ENCODE data around the gene ZNF283. TPM values are rescaled to one million over a fixed set of nuclear protein-coding genes. Genes with fewer than 3 reads are reported as not detected.

The ZNF283 gene
- total RNA-seq, 4 donors from 2014 or later, result 9.6 to 11.4 (median 10.5) TPM

- 40 to 42% methylated on average over 1 to 3 of the region's 19 CpGs for WGBS, 2 donors (ENCODE audit: low coverage in 1 of 2)
- ATAC-seq, result no peak
- TF ChIP-seq EP300 (IDR thresholded peaks at IDR 0.05) (no peak), POLR2AphosphoS5 (IDR thresholded peaks at IDR 0.05) (no peak)
- Histone ChIP-seq H3K27me3 (peaks cover 66% of the 10 kb centered on the region), H3K9me3 (no peaks in the 10 kb centered on the region), H3K4me1 (peaks cover 0 to 33% (median 13%) of the 10 kb centered on the region in 3 donors), H3K27ac (peak within 1 kb of the TSS in 2 of 4 donors; percentile 24 to 53), H3K36me3 (no peaks in the 10 kb centered on the region), H3K4me3 (peak within 1 kb of the TSS in 1 of 2 donors; percentile 24)
Measured at GRCh38 chr19:43780706-43781525, 46.2 kb upstream of the ZNF283 start, which contains the start of gene KCNN4. Gene KCNN4 (minus strand): TSS chr19:43780973. CDS start chr19:43780861, 112 bp downstream.

DNA sequence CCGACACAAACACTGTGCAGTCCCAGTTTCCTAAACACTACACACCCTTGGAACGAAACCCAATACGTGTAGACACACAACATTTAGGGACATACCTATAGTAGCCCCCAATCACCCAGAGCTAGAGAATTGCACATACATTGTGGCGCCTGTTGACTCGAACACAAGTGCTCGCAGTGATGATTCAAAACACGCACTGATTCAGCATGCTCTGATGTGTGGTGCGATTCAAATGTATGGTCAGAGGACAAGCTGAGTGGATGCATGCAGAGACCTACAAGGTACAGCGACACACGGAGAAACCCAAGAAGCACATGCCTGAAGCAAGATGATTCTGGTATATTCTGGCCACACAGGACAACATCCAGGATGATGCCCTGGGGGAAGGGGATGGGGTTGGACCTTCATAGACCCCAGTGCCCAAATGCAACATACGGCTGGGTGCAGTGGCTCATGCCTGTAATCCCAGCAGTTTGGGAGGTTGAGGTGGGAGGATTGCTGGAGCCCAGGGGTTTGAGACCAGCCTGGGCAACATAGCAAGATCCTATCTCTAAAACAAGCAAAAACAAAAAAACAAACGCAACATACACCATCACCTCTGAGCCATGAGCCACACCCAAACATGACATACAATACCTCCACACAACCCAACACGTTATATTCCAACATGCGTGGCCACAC lies 45.4 kb upstream of the ZNF283 start:
- Histone ChIP-seq H3K9me3 (no peaks in the 10 kb centered on the region), H3K4me1 (peaks cover 0 to 33% (median 13%) of the 10 kb centered on the region in 3 donors), H3K36me3 (no peaks in the 10 kb centered on the region), H3K4me3 (no peak overlapping the region), H3K27ac (no peak overlapping the region), H3K27me3 (peaks cover 59% of the 10 kb centered on the region)
- WGBS, 2 donors (ENCODE audit: low coverage in 1 of 2), result 87 to 90% methylated on average over 11 to 12 of the region's 14 CpGs
- TF ChIP-seq CTCF (IDR thresholded peaks at IDR 0.05) (no peak), EP300 (IDR thresholded peaks at IDR 0.05) (no peak), POLR2A (IDR thresholded peaks at IDR 0.05) (no peak)
- ATAC-seq, result no peak

DNA sequence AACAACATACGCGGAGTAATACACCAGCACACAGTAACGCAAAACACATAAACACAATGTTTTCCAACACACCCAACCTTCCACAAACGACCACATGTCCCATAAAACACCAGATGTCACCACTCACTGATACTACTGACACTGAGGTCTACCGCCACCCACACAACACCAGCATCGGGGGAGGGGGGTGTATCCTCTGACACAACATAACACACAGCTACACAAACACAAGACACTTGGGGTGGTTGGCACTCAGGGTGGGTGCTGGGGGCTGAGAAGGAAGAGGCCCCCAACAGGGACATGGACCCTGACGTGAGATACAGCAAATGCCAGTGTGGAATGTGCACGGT lies 44.8 kb upstream of the ZNF283 start:
- 50 to 53% methylated on average over 2 to 6 of the region's 8 CpGs for WGBS, 2 donors (ENCODE audit: low coverage in 1 of 2)
- H3K27me3 ChIP-seq, result peaks cover 57% of the 10 kb centered on the region
- peaks cover 0 to 33% (median 13%) of the 10 kb centered on the region in 3 donors for H3K4me1 ChIP-seq
- no peak overlapping the region for H3K4me3 ChIP-seq
- no peaks in the 10 kb centered on the region for H3K9me3 ChIP-seq
- H3K36me3 ChIP-seq, result no peaks in the 10 kb centered on the region
- no peak for ATAC-seq
- H3K27ac ChIP-seq, result no peak overlapping the region
- TF ChIP-seq POLR2AphosphoS5 (IDR thresholded peaks at IDR 0.05) (no peak), EP300 (IDR thresholded peaks at IDR 0.05) (no peak), CTCF (IDR thresholded peaks at IDR 0.05) (no peak), POLR2A (IDR thresholded peaks at IDR 0.05) (no peak)

GRCh38 chr19:43782689-43783231 lies 44.4 kb upstream of the ZNF283 start:
- H3K4me1 ChIP-seq, result peaks cover 0 to 29% (median 12%) of the 10 kb centered on the region in 3 donors
- H3K36me3 ChIP-seq, result no peaks in the 10 kb centered on the region
- no peak overlapping the region for H3K4me3 ChIP-seq
- no peaks in the 10 kb centered on the region for H3K9me3 ChIP-seq
- no peak for ATAC-seq
- H3K27me3 ChIP-seq, result peaks cover 57% of the 10 kb centered on the region
- no peak for TF ChIP-seq POLR2AphosphoS5 (IDR thresholded peaks at IDR 0.05)
- TF ChIP-seq EP300 (IDR thresholded peaks at IDR 0.05), result no peak
- TF ChIP-seq CTCF (IDR thresholded peaks at IDR 0.05), result no peak
- TF ChIP-seq POLR2A (IDR thresholded peaks at IDR 0.05), result no peak
- 80 to 83% methylated on average over 2 to 3 of the region's 24 CpGs for WGBS, 2 donors (ENCODE audit: low coverage in 1 of 2)
- no peak overlapping the region for H3K27ac ChIP-seq

DNA sequence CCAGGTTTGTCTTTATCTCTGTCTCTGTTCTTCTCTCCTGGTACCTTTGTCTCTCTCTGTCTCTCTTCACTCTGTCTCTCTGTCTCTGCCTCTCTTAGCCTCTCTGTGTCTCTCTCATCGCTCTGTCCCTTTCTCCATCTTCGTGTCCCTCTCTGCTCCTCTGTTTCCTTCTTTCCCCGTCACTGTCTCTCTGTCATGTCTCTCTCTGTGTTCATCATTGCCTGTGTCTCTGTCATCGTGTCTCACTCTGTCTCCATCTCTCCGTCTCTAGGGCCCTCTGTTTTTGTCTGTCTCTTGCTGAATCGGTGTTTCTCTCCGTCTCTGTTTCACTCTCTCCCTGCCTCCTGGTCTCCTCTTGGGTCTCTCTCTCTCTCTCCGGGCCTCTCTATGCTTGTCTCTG lies 43.5 kb upstream of the ZNF283 start:
- Histone ChIP-seq H3K27ac (no peak overlapping the region), H3K27me3 (peaks cover 56% of the 10 kb centered on the region), H3K4me3 (no peak overlapping the region), H3K9me3 (no peaks in the 10 kb centered on the region), H3K4me1 (peaks cover 0 to 23% (median 10%) of the 10 kb centered on the region in 3 donors), H3K36me3 (no peaks in the 10 kb centered on the region)
- no peak for TF ChIP-seq CTCF (IDR thresholded peaks at IDR 0.05)
- no peak for TF ChIP-seq POLR2AphosphoS5 (IDR thresholded peaks at IDR 0.05)
- no peak for TF ChIP-seq EP300 (IDR thresholded peaks at IDR 0.05)
- no peak for TF ChIP-seq POLR2A (IDR thresholded peaks at IDR 0.05)
- 88% methylated on average over 8 of the region's 8 CpGs; no CpG with 5 or more reads in 1 of the 2 donors for WGBS, 2 donors (ENCODE audit: low coverage in 1 of 2)
- no peak for ATAC-seq
